Upper lobe of left lung (tissue), 6 donors: Measurements from ENCODE around the gene RAB20. TPM values are rescaled to one million over a fixed set of nuclear protein-coding genes. Genes with fewer than 3 reads are reported as not detected.
"Not testable (repeated sequence)": the region's sequence is repeated elsewhere in the genome, so short reads cannot be mapped to it uniquely, and the experiment has no call there.

Experiments
- ATAC-seq, 2 donors: fragments of 200-7000 bp; cut with Tn5 transposase; one replicate each; pipeline ENCODE4 v1.9.1; 2022; ENCODE audit warnings: mild to moderate bottlenecking in 2 of 2, moderate library complexity in 2 of 2; ENCODE audit not compliant: low FRiP score in 2 of 2
- DNase-seq, 2 donors: peaks; one replicate each; pipeline ENCODE4 v3.0.0-alpha.2; 2019 to 2020
- H3K27ac ChIP-seq, 4 donors: fragments of 200-600 bp; sonication (generic); one replicate each; pipeline ENCODE4 v1.5.1; 2016 to 2019
- H3K27me3 ChIP-seq, 4 donors: fragments of 200-600 bp; sonication (generic); one replicate each; pipeline ENCODE4 v1.5.1; 2017 to 2019
- H3K36me3 ChIP-seq, 4 donors: fragments of 200-600 bp; sonication (generic); one replicate each; pipeline ENCODE4 v1.5.1; 2016 to 2019
- H3K4me1 ChIP-seq, 4 donors: fragments of 200-600 bp; sonication (generic); one replicate each; pipeline ENCODE4 v1.5.1; 2018 to 2019
- H3K4me3 ChIP-seq, 4 donors: fragments of 200-600 bp; sonication (generic); one replicate each; pipeline ENCODE4 v1.5.1; 2017 to 2019; ENCODE audit warnings: mild to moderate bottlenecking in 2 of 4, moderate library complexity in 1 of 4
- H3K9me3 ChIP-seq, 4 donors: fragments of 200-600 bp; sonication (generic); one replicate each; pipeline ENCODE4 v1.5.1; 2018 to 2019
- CTCF ChIP-seq, 6 experiments: fragments of 450-650 bp in 4 of 6; fragments of 200-600 bp in 2 of 6; sonication (generic) in 2 of 6; IDR thresholded peaks; one replicate each; pipeline ENCODE4 v1.5.1; 2016 to 2019; ENCODE audit warnings: antibody characterized with exemption in 6 of 6
- EP300 ChIP-seq, 4 donors: sonication (generic); formaldehyde crosslinking; IDR thresholded peaks; one replicate each; pipeline ENCODE4 v1.5.1; 2017; ENCODE audit warnings: antibody characterized with exemption in 4 of 4, control low read depth in 2 of 4
- POLR2A ChIP-seq, 4 donors: fragments of 450-650 bp; IDR thresholded peaks; one replicate each; pipeline ENCODE4 v1.5.1; 2016 to 2017; ENCODE audit warnings: antibody characterized with exemption in 4 of 4, mild to moderate bottlenecking in 2 of 4
- POLR2AphosphoS5 ChIP-seq, 2 donors: sonication (generic); formaldehyde crosslinking; IDR thresholded peaks; one replicate each; pipeline ENCODE4 v1.5.1; 2017; ENCODE audit warnings: antibody characterized with exemption in 2 of 2
- WGBS, 2 donors: methylation state at CpG; one replicate each; pipeline ENCODE4 v1.1.5; 2017 to 2018; 5-methylcytosine and 5-hydroxymethylcytosine counted together
- total RNA-seq, 6 donors: library from RNA; depleted of rRNA in 4 of 6; stranded (reverse); fragments of >200 nt in 4 of 6; gene quantifications; one replicate each; pipeline versions ENCODE4 v1.1.0 to v1.2.1, GENCODE V29; 2016 to 2021
- donor health status: DM: no; HTN: no; CAD: no; lungs with moderate emphysema.
- donor health status: DM: no; HTN: yes; CAD: no; lungs with severe emphysema.

Gene RAB20
- total RNA-seq, 6 donors from 2014 or later: 46.7 to 80.7 (median 57.8) TPM

- WGBS, 2 donors: 76 to 77% methylated on average over 15 to 19 of the region's 20 CpGs
- H3K27me3 ChIP-seq: no peaks in the 10 kb centered on the region
- DNase-seq (no peak), ATAC-seq (no peak)
- no peak overlapping the region for H3K27ac ChIP-seq
- no peak overlapping the region for H3K4me3 ChIP-seq
- H3K9me3 ChIP-seq: no peaks in the 10 kb centered on the region
- H3K36me3 ChIP-seq: no peaks in the 10 kb centered on the region
- TF ChIP-seq POLR2AphosphoS5 (IDR thresholded peaks at IDR 0.05) (no peak), POLR2A (IDR thresholded peaks at IDR 0.05) (no peak), EP300 (IDR thresholded peaks at IDR 0.05) (no peak), CTCF (IDR thresholded peaks at IDR 0.05) (no peak)
- peaks cover 0 to 8% (median 0%) of the 10 kb centered on the region in 4 donors for H3K4me1 ChIP-seq
Observed at GRCh38 chr13:110571896-110572777, 10.6 kb upstream of the RAB20 start.

GRCh38 chr13:110570886-110571285, 9.4 kb upstream of the RAB20 start:
- TF ChIP-seq POLR2A (IDR thresholded peaks at IDR 0.05) (no peak), EP300 (IDR thresholded peaks at IDR 0.05) (no peak), CTCF (IDR thresholded peaks at IDR 0.05) (no peak), POLR2AphosphoS5 (IDR thresholded peaks at IDR 0.05) (no peak)
- ATAC-seq (no peak), DNase-seq (no peak)
- Histone ChIP-seq H3K27ac (no peak overlapping the region), H3K4me3 (no peak overlapping the region), H3K4me1 (peaks cover 0 to 8% (median 0%) of the 10 kb centered on the region in 4 donors), H3K9me3 (no peaks in the 10 kb centered on the region), H3K27me3 (no peaks in the 10 kb centered on the region), H3K36me3 (no peaks in the 10 kb centered on the region)
- 88 to 92% methylated on average over 10 of the region's 10 CpGs for WGBS, 2 donors

GRCh38 chr13:110569962-110570361, 8.4 kb upstream of the RAB20 start:
- H3K4me3 ChIP-seq, H3K9me3 ChIP-seq, ATAC-seq, H3K36me3 ChIP-seq, DNase-seq, H3K27ac ChIP-seq, H3K4me1 ChIP-seq, H3K27me3 ChIP-seq: not testable (repeated sequence)
- WGBS, 2 donors: 74 to 79% methylated on average over 7 of the region's 7 CpGs

- H3K36me3 ChIP-seq: no peaks in the 10 kb centered on the region
- peaks cover 0 to 3% (median 0%) of the 10 kb centered on the region in 4 donors for H3K4me1 ChIP-seq
- TF ChIP-seq POLR2A (IDR thresholded peaks at IDR 0.05) (no peak), EP300 (IDR thresholded peaks at IDR 0.05) (no peak), CTCF (IDR thresholded peaks at IDR 0.05) (no peak), POLR2AphosphoS5 (IDR thresholded peaks at IDR 0.05) (no peak)
- no peak overlapping the region for H3K27ac ChIP-seq
- no peak for DNase-seq
- no peaks in the 10 kb centered on the region for H3K27me3 ChIP-seq
- no peak for ATAC-seq
- 84 to 98% methylated on average over 3 of the region's 3 CpGs for WGBS, 2 donors
- no peaks in the 10 kb centered on the region for H3K9me3 ChIP-seq
- no peak overlapping the region for H3K4me3 ChIP-seq
Observed at GRCh38 chr13:110568612-110569011, 7.1 kb upstream of the RAB20 start.

GRCh38 chr13:110566171-110566570, 4.6 kb upstream of the RAB20 start:
- H3K4me3 ChIP-seq: no peak overlapping the region
- 80 to 81% methylated on average over 9 of the region's 9 CpGs for WGBS, 2 donors
- no peaks in the 10 kb centered on the region for H3K27me3 ChIP-seq
- TF ChIP-seq POLR2AphosphoS5 (IDR thresholded peaks at IDR 0.05): no peak
- no peak for TF ChIP-seq CTCF (IDR thresholded peaks at IDR 0.05)
- no peak for TF ChIP-seq POLR2A (IDR thresholded peaks at IDR 0.05)
- ATAC-seq (no peak), DNase-seq (no peak)
- H3K36me3 ChIP-seq: no peaks in the 10 kb centered on the region
- peaks cover 7 to 17% (median 12%) of the 10 kb centered on the region in 4 donors for H3K4me1 ChIP-seq
- no peak overlapping the region for H3K27ac ChIP-seq
- no peaks in the 10 kb centered on the region for H3K9me3 ChIP-seq
